ENCODE measurements around the gene BDNF. TPM values are rescaled to one million over a fixed set of nuclear protein-coding genes. Genes with fewer than 3 reads are reported as not detected.

BDNF gene
- total RNA-seq, 3 donors from 2014 or later, result 0.25 to 0.31 TPM; not detected in 1

- ATAC-seq (no peak), DNase-seq (no peak)
- intact Hi-C loops (cut with DNase I, micrococcal nuclease), result no loop called here
- H3K9me3 ChIP-seq, result no peaks in the 10 kb centered on the region
- H3K4me1 ChIP-seq (ENCODE audit: low read depth), result no peaks in the 10 kb centered on the region
- TF ChIP-seq, protein P1, sequence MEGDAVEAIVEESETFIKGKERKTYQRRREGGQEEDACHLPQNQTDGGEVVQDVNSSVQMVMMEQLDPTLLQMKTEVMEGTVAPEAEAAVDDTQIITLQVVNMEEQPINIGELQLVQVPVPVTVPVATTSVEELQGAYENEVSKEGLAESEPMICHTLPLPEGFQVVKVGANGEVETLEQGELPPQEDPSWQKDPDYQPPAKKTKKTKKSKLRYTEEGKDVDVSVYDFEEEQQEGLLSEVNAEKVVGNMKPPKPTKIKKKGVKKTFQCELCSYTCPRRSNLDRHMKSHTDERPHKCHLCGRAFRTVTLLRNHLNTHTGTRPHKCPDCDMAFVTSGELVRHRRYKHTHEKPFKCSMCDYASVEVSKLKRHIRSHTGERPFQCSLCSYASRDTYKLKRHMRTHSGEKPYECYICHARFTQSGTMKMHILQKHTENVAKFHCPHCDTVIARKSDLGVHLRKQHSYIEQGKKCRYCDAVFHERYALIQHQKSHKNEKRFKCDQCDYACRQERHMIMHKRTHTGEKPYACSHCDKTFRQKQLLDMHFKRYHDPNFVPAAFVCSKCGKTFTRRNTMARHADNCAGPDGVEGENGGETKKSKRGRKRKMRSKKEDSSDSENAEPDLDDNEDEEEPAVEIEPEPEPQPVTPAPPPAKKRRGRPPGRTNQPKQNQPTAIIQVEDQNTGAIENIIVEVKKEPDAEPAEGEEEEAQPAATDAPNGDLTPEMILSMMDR (IDR thresholded peaks at IDR 0.05), result no peak
- H3K36me3 ChIP-seq (ENCODE audit: low read depth), result no peaks in the 10 kb centered on the region
- H3K4me3 ChIP-seq, result no peak overlapping the region
Observed at GRCh38 chr11:27660171-27660570, 40.1 kb downstream of the BDNF start.

DNA sequence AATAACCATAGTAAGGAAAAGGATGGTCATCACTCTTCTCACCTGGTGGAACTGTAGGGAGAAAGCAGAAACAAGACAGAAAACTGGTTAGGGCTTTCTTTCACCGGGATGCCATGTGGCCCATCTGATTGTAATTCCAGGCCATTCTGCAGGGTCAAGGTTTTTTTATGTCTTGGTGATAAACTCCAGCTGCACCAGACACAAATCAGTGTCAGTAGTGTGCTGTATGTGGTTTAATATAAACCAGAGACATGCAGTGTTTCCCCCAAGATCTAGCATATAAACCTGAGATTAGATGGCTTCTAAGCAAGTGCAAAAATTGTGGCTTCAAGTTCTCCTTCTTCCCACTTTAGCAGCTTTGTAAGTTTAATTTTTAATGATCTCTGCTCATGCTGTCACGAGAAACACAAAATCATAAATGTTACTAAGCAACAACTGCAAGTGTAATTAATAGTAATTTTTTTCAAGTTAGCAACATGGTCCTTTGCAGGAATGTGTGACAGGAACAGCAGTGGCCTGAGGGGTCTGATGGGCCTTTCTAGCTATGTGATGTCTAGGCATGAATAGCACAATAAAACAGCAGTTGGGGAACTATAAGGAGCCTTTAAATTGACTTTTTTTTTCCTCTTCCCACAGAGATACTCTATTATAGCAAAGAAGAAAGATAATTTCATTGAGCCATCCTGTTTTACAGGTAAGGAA, 41.6 kb downstream of the BDNF start:
- TF ChIP-seq, protein P1 (IDR thresholded peaks at IDR 0.05), result no peak
- H3K4me3 ChIP-seq, result no peak overlapping the region
- H3K4me1 ChIP-seq (ENCODE audit: low read depth), result no peaks in the 10 kb centered on the region
- DNase-seq (no peak), ATAC-seq (no peak)
- intact Hi-C loops (cut with DNase I, micrococcal nuclease), result no loop called here
- no peaks in the 10 kb centered on the region for H3K9me3 ChIP-seq
- no peaks in the 10 kb centered on the region for H3K36me3 ChIP-seq (ENCODE audit: low read depth)

DNA sequence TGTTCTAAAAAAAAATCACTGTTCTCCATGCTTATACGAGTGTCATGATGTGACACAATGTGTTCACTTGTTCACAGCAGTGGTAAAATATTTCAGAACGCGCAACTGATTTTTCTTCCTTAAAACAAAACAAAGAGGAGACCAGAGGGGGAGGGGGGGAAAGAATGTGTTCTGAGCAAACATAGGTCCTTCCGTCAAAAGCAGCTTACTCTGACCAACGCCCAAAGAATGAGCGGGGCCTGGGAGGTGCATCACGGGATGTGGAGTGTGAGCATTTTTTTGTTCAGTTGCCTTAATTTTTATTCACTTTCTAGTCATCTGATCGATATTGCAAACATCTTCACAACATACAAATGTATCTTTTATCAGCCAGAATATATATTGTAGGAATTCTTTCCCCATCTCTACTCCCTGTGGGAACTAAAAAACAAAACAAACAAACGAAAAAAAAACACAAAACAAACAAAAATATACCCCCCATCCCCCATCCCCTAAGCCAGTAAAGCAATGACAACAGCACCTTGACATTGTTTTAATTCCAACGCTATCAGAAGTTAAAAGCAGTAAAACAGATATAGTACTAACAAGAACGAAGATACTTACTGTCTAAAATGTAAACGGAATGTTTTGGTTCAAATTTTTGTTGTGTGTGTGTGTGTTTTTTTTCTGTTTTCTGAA, 43.3 kb downstream of the BDNF start:
- Histone ChIP-seq H3K9me3 (no peaks in the 10 kb centered on the region), H3K4me1 (ENCODE audit: low read depth) (no peaks in the 10 kb centered on the region), H3K36me3 (ENCODE audit: low read depth) (no peaks in the 10 kb centered on the region), H3K4me3 (no peak overlapping the region)
- intact Hi-C loops (cut with DNase I, micrococcal nuclease), result no loop called here
- no peak for ATAC-seq
- TF ChIP-seq, protein P1 (IDR thresholded peaks at IDR 0.05), result no peak
- DNase-seq, result no peak

GRCh38 chr11:27656320-27656719, 43.9 kb downstream of the BDNF start:
- H3K4me3 ChIP-seq, result no peak overlapping the region
- DNase-seq (no peak), ATAC-seq (no peak)
- intact Hi-C loops (cut with DNase I, micrococcal nuclease), result no loop called here
- H3K4me1 ChIP-seq (ENCODE audit: low read depth), result no peaks in the 10 kb centered on the region
- H3K9me3 ChIP-seq, result no peaks in the 10 kb centered on the region
- H3K36me3 ChIP-seq (ENCODE audit: low read depth), result no peaks in the 10 kb centered on the region
- TF ChIP-seq, protein P1 (IDR thresholded peaks at IDR 0.05), result no peak

DNA sequence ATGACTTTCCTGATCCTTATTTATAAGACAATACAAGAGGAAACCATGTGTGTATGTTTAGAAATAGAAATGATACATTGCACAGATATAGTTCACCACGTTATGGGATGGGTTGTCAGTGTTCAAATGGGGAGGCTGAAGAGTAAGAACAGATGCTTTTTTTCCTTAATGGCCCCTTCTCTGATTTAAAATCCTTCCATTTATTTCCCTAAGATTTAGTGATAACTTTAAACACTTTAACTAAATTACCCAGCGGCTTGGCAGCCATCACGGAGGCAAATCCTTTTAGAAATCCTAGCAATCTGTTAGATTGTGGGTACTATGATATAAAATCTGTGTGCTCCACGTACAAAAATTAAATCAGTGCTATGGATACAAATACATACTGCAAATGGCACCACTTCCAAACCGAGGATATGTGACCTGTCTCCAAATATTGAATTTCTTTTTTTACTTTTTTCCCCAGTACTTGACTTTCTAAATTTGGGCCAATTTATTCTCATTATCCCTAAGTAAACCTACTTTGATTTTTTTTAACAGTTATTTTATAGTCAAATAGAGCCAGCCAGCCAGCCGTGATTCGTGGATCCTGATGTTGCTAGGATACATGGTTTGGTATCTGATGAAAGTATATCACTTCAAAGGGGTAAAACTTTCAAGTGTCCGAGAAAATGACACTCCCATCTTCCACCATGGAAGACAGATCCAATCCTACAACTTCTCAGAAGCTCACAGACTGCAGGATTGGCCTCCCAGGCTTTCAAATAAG, 46.1 kb downstream of the BDNF start:
- DNase-seq (no peak), ATAC-seq (no peak)
- no peak overlapping the region for H3K4me3 ChIP-seq
- H3K36me3 ChIP-seq (ENCODE audit: low read depth), result no peaks in the 10 kb centered on the region
- no peaks in the 10 kb centered on the region for H3K4me1 ChIP-seq (ENCODE audit: low read depth)
- H3K9me3 ChIP-seq, result no peaks in the 10 kb centered on the region
- TF ChIP-seq, protein P1 (IDR thresholded peaks at IDR 0.05), result no peak
- intact Hi-C loops (cut with DNase I, micrococcal nuclease), result no loop called here

Measured in mucosa of descending colon (tissue), 3 donors.